GM21526 (cell line): Measurements from ENCODE around the gene NFATC1.

Experiments used
- ATAC-seq: cut with Tn5 transposase; IDR thresholded peaks from one replicate; pipeline ENCODE4 v1.9.1; 2021; ENCODE audit warnings: moderate library complexity; ENCODE audit not compliant: unreplicated experiment, low FRiP score

Gene NFATC1

DNA sequence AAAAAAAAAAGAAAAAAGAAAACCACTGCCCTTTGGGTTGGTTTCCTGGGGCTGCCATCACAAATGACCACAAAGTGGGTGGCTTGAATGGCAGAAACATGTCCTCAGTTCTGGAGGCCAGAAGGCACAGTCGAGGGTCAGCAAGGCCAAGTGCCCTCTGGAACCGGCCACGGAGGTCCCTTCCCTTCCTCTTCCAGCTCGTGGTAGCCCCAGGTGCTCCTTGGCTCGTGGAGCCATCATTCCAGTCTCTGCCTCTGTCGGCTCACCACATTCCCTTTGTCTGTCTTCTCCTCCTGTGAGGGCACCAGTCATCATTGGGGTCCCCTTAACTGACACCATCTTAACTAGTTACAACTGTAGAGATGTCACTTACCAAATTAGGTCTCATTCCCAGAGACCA is 8.5 kb upstream of the NFATC1 start:
- no peak for ATAC-seq

DNA sequence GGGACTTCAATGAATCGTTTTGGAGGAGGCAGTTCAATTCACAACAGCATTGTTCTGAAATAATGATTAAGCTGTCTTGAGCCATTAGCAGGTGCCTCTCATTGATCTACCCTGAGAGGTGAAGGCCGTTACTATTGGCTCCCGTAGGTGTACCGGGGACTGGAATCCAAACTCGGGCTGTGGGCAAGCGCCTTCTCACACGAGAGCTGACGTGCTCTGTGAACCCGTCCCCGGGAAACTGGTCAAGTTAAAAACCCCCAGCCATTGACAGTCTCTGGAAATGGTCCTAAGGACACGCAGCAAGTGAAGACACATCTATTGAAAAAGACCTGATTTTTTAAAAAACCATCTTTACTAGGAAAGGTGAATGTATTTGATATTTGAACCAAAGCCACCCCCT is 8.1 kb upstream of the NFATC1 start:
- no peak for ATAC-seq

GRCh38 chr18:79388043-79388442 is 7.7 kb upstream of the NFATC1 start:
- ATAC-seq, result no peak

DNA sequence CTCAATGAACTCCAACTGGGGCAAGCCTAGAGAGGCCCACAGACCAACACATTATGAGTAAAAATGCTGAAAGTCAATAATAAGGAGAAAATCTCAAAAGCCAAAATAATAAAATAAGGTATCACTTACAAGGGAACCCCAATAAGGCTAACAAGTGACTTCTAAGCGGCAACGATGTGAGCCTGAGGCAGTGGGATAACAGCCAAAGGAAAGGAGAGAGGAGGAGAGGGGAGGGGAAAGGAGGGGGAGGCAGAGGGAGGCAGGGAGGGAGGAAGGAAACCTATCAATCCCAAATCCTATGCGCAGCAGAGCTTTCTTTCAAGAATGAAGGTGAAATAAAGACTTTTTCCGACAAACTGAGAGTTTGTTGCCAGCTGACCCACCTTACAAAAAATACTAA is 6.0 kb upstream of the NFATC1 start:
- no peak for ATAC-seq

GRCh38 chr18:79392226-79392625 is 3.5 kb upstream of the NFATC1 start:
- no peak for ATAC-seq

DNA sequence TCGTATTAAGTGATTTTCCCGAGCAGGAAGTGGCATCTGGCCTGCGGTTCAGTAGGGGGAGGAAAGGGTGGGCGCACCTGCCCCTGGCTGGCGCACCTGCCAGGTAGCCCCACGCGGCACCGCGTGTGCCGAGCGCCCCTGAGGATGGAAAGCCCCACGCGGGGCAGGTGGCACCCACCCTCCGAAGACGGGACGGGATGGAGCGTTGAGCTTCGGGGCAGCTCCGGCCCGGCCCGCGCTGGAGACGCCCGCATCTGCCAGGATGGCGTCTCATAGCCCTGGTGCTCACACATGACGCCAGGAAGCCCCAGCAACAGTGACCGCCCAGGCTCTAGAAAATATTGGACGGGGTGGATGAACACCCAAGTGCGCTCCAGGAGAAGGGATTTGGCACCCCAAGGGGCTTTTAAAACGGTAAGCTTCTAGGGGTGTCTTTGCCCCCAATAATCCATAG is 2.5 kb upstream of the NFATC1 start:
- no peak for ATAC-seq

- no peak for ATAC-seq
Observed at GRCh38 chr18:79393635-79394533, 1.8 kb upstream of the NFATC1 start.

DNA sequence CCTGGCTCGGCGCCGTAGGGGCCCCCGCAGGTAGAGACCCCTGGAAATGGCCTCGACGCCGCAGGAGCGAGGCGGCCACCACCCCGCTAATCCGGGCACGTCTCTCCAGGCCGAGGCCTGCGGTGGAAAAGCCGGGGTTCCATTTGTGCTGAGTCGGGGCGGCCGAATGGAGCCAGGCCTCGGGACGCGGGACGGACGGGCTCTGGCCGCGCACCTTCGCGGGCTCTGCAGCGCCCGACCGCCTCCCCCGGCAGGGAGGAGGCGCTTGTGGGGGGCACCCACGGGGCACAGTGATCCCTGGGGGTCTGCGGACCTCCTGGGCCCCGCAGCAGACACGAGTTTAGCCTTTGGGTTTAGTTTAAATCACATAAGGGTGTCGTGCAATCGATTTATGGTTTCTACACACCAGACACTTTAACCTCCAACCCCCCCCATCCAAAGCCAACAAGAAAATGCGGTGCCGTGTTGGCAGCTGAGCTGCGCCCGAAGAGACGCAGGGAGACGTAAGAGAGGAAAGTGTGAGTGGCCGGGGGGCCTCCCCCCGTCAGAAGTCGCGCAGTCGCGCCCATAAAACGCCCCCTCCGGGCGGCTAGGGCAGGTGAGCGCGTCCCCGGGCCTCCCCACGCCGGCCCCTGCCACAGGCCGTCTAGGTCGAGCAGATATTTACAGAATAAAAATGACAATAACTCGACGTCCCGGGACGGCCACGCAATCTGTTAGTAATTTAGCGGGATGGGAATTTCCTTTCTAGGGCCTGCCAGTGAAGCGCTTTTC is 1.0 kb upstream of the NFATC1 start:
- ATAC-seq, result no peak

- no peak for ATAC-seq
Observed at GRCh38 chr18:79395308-79395640, 456 bp upstream of the NFATC1 start.

DNA sequence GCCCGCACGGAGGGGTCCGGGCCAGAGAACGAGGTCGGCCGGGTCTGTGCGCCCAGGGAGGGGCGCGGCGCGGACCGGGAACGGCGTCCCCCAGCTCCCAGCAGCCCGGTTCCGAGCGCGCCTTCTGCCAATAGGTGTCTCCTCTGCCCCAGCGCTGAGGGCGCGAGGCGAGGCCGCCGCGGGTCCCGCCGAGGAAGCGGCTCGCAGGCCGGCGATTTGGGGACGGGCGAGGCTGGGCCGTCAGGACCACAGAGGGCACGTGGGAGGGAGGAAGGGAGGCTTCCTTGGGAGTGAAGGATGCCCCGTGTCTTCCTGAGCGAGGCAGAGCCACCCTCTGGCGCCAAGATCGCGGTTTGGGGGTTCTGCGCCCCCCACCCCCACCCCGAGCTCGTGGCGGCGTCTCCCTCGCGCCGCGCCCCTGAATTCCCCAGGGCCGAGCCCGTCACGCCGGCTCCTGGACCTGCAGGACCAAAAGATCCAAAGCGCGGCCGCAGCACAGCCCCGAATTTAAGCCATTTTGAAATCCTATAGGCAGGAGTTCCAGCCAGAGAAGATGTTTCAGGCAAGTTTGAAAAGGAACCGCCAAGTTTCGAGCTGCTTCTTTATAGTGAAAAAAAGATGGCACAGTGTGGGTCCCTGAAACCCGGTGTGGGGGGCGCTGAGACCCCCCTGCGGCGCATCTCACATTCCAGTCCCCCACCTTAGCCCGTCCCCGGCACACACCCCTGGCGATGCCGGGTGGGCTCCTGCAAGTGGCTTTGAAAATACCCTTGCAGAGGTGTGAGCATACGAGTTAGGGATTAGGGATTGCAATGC is 909 bp downstream of the NFATC1 start:
- ATAC-seq, result no peak

DNA sequence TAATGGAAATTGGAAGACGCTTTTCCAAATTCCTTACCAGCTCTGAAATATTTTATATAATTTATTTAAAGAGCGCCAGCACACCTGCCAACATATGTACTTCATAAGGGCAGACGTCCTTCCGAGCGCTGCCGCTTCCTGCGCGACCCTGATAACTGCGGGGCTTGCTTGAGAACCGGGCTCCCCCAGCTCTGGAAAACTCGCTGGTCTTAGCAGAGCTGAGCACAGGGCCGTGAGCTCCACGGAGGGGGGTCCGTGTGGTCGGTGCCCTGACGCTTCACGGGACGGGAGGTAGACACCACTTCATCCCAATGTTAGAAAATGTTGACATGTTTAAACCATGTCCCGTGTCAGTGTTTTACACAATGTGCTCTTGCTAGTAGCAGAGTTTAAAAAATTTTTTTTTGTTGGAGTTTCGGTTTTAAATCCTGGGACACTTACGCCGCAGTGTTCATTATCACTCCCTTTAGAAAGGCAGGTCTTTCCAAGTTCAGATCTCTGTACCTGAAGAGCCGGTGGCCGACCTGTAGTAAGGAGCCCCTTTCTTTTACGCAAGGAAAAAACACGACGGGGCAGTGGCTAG is 1.6 kb downstream of the NFATC1 start:
- no peak for ATAC-seq

GRCh38 chr18:79397830-79398761 is 2.4 kb downstream of the NFATC1 start:
- no peak for ATAC-seq

GRCh38 chr18:79399275-79400081 is 3.7 kb downstream of the NFATC1 start:
- ATAC-seq, result no peak

DNA sequence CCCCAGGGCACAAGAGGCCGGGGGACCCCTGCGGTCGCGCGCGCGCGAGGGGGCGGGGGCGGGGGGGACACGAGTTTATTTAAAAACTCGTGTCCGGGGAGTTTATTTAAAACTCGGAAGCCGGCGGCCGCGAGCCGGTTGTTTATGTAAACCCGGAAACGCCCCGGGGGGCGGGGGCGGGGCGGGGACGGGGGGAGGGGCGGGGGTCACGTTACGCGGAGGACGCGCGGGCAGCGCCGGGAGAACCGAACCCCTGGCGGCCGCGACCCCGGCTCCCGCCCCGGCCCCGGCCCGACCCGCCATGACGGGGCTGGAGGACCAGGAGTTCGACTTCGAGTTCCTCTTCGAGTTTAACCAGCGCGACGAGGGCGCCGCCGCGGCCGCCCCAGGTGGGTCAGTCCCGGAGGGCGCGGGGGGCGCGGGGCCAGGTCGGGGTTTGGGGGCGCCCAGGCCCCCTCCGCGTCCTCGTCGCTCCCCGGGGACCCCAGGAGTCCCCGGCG is 4.4 kb downstream of the NFATC1 start:
- no peak for ATAC-seq

DNA sequence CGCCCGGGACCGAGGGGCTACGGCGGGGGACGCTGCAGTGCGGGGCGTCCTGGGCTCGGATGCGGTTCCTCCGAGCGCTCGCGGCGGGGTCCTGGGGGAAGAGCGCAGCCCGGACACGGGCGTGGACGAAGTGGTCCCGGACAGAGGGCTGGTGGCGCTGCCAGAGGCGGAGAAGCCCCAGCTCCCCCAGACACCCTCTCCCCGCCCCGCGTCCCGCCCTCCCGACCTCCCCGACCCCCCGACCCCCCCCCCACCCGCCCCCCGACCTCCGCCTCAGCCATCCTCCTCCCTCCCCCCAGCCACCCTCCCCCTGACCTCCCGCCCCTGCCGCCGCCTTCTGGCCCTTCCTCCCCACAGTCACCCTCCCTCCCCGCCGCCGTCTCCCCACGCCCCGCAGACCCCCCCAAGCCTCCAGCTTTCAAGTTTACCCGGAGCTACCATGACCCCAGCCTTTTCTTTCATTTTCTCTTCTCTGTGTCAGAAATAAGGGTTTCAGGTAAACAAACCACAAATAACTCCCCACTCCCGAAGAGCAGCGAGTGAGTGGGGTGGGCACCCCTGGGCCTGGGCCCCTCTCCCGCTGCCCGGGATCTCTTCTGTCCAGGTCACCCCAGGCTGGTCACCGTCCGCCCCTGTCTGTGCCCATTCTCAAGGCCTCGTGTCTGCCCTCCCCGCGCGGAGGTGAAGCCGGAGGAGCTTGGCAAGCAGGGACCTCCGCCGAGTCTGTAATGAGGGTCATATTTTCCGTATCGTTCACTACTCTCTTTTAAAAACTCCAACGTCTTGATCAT is 5.1 kb downstream of the NFATC1 start:
- no peak for ATAC-seq

- ATAC-seq, result no peak
Observed at GRCh38 chr18:79401494-79402208, 5.9 kb downstream of the NFATC1 start.

GRCh38 chr18:79402209-79402576 is 6.5 kb downstream of the NFATC1 start:
- no peak for ATAC-seq
